Stimulated activated CD8-positive, alpha-beta memory T cell treated with anti-CD3 and anti-CD28 coated beads, Interleukin-15, amount 100 ng/mL, for 1 hour (primary cell): ENCODE data around the gene KLK5.
"Not testable (repeated sequence)": the region's sequence is repeated elsewhere in the genome, so short reads cannot be mapped to it uniquely, and the experiment has no call there.

Source experiments
- DNase-seq: peaks from one replicate; pipeline ENCODE4 v3.0.0-alpha.2; 2020; ENCODE audit warnings: low read depth

The KLK5 gene, protein sequence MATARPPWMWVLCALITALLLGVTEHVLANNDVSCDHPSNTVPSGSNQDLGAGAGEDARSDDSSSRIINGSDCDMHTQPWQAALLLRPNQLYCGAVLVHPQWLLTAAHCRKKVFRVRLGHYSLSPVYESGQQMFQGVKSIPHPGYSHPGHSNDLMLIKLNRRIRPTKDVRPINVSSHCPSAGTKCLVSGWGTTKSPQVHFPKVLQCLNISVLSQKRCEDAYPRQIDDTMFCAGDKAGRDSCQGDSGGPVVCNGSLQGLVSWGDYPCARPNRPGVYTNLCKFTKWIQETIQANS

DNA sequence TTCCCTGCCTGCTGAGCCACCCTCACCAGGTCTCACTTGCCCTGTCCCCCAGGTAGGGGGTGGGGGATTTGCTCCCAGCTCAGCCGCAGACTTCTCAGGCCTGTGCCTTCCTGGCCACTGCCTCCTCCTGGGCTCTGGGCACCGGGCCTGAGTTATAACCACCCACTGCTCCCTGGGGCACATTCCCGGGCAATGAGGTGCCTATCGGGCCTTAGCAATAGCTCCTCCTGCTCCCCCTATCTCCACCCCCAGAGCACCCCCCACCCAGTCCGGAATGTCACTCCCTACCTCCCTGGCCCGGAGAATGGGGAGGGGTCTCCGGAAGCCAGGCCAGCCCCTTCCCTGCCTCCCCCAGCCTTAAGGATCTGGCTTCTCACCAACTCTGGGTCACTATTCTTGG lies at the start of gene KLK5:
TSS of gene KLK5 (minus strand) at position 129 of the 400 bp plus-strand sequence. CDS start 381 bp downstream, outside the sequence.
- DNase-seq = no peak

GRCh38 chr19:51002089-51002532 lies 49.3 kb upstream of the KLK5 start:
- no peak for DNase-seq

GRCh38 chr19:51001515-51001914 lies 48.7 kb upstream of the KLK5 start, which contains the start of gene KLK8:
Gene KLK8, minus strand, starts transcription at chr19:51001604. Its CDS starts 437 bp downstream, at chr19:51001167.
- DNase-seq = no peak

DNA sequence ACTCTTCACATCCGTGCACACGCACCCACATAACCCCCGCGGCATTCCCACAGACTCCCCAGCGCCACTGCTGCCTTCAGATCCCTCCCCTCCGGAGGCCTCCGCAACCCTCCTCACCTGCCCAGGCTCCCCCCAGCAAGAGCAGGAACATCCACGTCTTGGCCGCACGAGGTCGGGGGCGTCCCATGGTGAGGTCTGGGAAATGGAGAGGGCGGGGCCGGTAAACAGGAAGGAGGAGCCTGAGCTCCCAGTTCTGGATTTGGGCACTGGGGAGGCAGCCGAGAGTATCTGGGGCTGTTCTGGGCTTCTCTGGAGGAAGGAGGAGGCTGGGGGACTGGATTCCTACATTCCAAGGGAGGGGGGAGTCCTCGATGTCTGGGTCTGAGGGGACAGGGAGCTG lies 48.1 kb upstream of the KLK5 start:
- no peak for DNase-seq

DNA sequence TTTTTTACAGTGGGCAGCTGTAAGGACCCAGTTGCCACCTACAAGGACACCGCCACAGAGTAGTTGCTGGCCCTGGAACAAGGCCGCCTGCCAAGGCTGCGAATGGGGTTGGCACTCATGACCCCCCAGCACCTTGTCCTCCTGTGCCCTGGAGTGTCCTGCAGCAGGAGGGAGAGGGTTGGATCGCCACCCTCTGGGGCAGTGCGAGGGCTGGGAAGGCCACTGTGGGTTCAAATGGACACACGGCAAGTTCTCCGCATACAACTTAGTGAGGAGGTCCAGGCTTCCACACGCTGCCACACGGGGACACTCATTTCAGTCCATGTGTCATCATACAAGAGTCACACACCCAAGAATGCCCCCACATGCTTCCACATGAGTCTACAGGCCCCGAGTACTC lies 47.6 kb upstream of the KLK5 start:
- no peak for DNase-seq

DNA sequence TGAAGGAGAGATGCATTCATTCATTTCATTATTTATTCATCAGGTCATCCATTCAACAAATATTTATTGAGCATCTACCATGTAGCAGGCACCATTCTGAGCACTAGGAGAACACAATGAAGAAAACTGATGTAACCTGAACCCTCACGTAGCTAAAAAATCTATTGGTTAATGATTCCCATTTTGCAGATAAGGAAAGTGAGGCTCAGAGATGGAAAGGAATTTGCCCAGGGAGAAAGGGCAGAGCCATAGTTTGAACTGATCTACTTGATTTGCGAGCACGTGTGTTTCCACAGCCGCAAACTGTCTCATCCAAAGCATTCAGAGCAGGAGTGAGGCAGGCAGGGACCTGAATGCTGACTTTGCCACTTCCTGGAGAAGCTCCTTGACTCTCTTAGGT lies 45.8 kb upstream of the KLK5 start:
- no peak for DNase-seq

DNA sequence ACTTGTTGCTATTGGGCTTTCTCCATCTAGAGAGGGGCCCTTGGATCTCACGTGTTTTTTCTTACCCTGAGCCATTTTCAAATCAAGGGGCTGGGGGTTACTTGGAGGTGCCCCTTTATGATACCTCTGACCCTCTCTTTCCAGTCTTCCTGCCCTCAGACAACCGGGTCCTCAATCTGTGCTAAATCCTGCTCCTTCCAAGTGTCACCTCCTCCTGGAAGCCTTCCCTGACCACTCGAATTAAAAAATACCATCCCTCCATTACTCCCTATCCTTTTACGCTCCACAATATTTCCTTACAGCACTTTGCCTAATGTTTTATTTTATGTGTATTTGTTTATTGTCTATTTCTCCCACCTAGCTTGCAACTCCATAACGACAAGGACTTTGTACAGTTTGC lies 45.2 kb upstream of the KLK5 start:
- no peak for DNase-seq

DNA sequence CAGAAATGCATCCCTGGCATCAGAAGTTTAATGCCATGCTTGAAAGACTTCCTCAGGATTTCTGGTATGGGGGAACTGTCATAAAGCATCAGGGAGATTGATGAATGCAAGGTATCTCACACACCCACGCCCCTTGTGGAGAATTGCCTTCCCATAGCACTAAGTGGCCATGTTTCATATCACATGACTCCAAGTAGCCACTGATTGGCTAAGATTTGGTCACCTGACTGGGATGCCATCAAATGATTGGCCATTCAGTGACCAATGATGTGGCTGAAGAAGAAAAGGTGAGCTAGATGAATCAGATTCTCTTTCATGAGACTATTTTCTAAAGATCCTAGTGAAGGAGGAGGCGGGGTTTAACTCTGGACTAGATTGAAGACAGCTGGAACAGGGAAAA lies 41.3 kb upstream of the KLK5 start:
- no peak for DNase-seq

DNA sequence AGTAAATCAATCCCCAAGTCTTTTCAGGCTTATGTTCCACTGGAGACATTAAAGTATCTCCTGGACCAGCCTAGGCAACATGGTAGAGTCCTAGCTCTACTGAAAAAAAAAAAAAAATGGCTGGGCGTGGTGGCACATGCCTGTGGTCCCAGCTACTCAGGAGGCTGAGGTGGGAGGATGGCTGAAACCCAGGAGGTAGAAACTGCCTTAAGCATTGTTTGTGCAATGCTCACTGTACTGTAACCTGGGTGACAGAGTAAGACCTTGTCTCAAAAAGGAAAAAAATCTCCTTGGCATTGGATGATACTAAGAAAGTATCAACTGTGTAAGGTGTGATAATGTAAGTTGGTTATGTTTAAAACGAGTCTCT lies 39.8 kb upstream of the KLK5 start:
- DNase-seq = no peak

DNA sequence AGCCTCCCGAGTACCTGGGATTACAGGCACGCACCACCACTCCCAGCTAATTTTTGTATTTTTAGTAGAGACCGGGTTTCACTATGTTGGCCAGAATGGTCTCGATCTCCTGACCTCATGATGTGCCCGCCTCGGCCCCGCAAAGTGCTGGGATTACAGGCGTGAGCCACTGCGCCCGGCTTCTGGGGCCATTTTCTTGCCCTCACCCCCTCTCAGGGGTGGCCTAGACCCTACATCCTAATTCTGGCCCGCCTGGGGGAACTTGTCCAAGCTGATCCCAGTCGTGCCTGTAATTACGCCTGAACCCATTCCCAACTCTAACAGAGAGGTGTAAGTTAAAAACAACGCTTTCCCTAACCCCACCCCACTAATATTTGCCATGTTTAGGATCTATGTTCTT lies 31.6 kb upstream of the KLK5 start:
- not testable (repeated sequence) for DNase-seq

- no peak for DNase-seq
Observed at GRCh38 chr19:50983625-50984292, 30.9 kb upstream of the KLK5 start, which contains the start of gene KLK7. Gene KLK7, minus strand, starts transcription at chr19:50983917. Its CDS starts 1,518 bp downstream, at chr19:50982399.

GRCh38 chr19:50982186-50982585 lies 29.3 kb upstream of the KLK5 start:
- DNase-seq = no peak

DNA sequence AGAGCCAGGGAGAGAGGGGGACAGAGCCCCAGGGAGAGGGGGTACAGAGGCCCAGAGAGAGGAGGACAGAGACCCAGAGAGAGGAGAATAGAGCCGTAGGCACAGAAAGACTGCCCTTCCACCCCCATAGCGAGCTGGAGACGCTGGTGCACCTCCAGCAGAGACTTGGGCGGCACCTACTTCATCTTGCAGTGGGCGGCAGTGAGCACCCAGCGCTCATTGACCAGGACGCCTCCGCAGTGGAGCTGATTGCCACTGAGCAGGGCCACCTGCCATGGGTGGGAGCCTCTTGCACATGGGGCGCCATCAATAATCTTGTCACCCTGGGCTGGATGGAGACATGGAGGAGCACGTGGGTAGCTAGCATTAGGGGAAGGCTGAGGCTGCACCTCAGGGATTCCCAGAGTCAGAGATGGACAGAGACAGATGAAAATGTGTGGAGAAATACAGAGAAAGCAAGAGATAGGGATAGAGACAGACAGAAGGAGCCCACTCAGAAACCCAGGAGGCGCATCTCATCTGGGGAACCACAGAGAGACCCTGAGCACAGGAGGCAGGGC lies 28.8 kb upstream of the KLK5 start:
- no peak for DNase-seq

DNA sequence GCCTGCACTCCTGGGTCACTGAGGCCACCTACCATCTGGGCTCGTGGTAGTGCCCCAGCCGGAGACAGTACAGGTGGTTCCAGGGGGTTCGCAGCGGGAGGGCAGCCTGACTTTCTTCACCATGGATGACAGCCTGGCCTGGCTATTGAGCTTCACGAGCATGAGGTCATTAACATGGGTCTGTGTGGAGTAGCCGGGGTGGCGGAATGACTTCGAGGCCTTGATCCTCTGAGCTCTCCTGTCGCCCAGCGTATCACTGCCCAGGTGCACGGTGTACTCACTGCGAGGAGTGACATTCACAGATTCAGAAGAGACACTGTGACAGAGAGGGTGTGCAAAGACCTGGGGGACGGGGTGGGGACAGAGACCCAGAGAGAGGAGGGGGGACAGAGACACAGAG lies 27.4 kb upstream of the KLK5 start:
- DNase-seq = no peak

DNA sequence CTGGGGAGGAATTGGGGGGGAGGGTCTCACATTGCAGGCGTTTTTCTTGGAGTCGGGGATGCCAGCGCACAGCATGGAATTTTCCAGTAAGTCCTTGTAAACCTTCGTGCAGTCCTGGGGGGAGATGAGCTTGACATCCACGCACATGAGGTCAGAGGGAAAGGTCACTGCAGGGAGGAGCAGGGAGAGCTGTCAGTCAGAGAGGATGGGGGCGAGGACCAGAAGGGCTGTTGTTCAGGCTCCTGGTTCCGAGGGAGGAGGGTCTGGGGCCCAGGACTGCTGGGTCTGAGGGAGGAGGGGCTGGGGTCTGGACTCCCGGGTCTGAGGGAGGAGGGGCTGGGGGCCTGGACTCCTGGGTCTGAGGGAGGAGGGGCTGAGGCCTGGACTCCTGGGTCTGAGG lies 26.9 kb upstream of the KLK5 start:
- no peak for DNase-seq

GRCh38 chr19:50978772-50979390 lies 26.0 kb upstream of the KLK5 start:
- no peak for DNase-seq

- DNase-seq = no peak
Observed at GRCh38 chr19:50977626-50978025, 24.8 kb upstream of the KLK5 start.

GRCh38 chr19:50975766-50976165 lies 22.9 kb upstream of the KLK5 start:
- DNase-seq = no peak

GRCh38 chr19:50974702-50975556 lies 22.1 kb upstream of the KLK5 start:
- DNase-seq = no peak

DNA sequence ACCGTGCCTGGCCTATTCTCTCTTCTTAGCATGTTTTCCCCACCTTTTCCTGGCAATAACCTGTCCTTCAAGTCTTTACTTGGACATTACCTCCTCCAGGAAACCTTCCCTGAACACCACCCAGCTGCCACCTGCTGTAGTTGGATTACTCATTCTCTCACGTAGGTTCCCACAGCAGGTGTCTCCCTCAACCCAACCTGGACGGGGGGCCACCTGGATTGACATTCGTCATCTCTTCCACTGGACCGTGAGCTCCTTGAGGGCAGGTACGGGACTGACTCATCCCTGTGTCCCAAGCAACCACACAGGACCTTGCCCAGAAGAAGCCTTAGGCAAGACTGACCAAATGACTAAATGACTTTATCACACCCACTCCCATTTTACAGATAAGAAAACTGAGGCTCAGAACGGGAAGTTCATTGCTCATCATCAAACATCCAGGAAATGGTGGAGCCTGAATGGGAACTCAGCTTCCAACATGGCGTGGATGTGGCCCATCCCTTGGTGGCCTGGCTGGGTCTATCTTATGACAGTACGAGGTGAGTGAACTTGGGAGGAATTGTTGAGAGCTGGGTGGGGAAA lies 20.0 kb upstream of the KLK5 start:
- DNase-seq = no peak

GRCh38 chr19:50969810-50970209 lies 17.0 kb upstream of the KLK5 start:
- DNase-seq = not testable (repeated sequence)

GRCh38 chr19:50969413-50969760 lies 16.5 kb upstream of the KLK5 start, which contains the start of gene KLK6:
Gene KLK6, minus strand, starts transcription at chr19:50969591. Its CDS starts 1,487 bp downstream, at chr19:50968104.
- DNase-seq = no peak
